Prostate gland (tissue), 2 donors: ENCODE data around the gene FBXL7.

Source experiments
- POLR2A ChIP-seq: fragments of 450-650 bp; IDR thresholded peaks from one replicate; pipeline ENCODE4 v1.6.1; 2016; ENCODE audit warnings: antibody characterized with exemption, mild to moderate bottlenecking
- POLR2AphosphoS5 ChIP-seq: sonication (generic); formaldehyde crosslinking; IDR thresholded peaks from one replicate; pipeline ENCODE4 v1.6.1; 2017; ENCODE audit warnings: antibody characterized with exemption
- TF ChIP-seq, protein P1 (sequence below), 4 experiments: fragments of 200-600 bp in 2 of 4; fragments of 450-650 bp in 2 of 4; sonication (generic) in 2 of 4; IDR thresholded peaks; 1 replicate in 3 of 4; 2 replicates in 1 of 4; pipeline ENCODE4 v1.5.1; 2016 to 2019; ENCODE audit warnings: antibody characterized with exemption in 4 of 4, mild to moderate bottlenecking in 2 of 4, moderate library complexity in 2 of 4

DNA sequence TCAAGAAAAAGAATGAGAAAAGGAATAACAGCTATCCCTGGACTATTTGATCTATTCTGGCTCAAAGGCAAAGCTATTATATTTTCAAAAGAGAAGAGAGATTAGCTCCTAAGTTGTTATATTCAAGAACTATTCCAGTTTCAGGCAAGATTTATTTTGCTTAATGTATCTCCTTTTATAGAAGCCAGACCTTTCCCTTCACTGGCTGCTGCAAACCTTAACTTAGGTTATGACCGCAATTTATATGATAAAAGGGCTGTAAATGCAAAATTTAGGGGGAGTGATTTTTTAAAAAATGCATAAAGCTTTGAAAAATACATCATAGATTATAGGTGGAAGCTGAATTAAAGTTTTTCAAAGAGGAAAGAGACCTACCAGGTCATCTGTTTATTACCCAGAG is 97.8 kb downstream of the FBXL7 start:
- TF ChIP-seq POLR2A (no peak), POLR2AphosphoS5 (no peak)
- TF ChIP-seq, protein P1, sequence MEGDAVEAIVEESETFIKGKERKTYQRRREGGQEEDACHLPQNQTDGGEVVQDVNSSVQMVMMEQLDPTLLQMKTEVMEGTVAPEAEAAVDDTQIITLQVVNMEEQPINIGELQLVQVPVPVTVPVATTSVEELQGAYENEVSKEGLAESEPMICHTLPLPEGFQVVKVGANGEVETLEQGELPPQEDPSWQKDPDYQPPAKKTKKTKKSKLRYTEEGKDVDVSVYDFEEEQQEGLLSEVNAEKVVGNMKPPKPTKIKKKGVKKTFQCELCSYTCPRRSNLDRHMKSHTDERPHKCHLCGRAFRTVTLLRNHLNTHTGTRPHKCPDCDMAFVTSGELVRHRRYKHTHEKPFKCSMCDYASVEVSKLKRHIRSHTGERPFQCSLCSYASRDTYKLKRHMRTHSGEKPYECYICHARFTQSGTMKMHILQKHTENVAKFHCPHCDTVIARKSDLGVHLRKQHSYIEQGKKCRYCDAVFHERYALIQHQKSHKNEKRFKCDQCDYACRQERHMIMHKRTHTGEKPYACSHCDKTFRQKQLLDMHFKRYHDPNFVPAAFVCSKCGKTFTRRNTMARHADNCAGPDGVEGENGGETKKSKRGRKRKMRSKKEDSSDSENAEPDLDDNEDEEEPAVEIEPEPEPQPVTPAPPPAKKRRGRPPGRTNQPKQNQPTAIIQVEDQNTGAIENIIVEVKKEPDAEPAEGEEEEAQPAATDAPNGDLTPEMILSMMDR (IDR thresholded peaks at IDR 0.05) = no peak
